CD4-positive, alpha-beta T cell treated with Interferon gamma for 1 hour (primary cell): ENCODE measurements around the gene LRRC47.
"Not testable (repeated sequence)": the region's sequence is repeated elsewhere in the genome, so short reads cannot be mapped to it uniquely, and the experiment has no call there.

Experiments used
- DNase-seq: peaks from one replicate; pipeline ENCODE4 v3.0.0-alpha.2; 2020

Gene LRRC47

GRCh38 chr1:3771108-3772026, 24.9 kb downstream of the LRRC47 start:
- DNase-seq = no peak

- no peak for DNase-seq
Observed at GRCh38 chr1:3770047-3770765, 26.1 kb downstream of the LRRC47 start.

GRCh38 chr1:3768811-3769390, 27.4 kb downstream of the LRRC47 start:
- no peak for DNase-seq

- no peak for DNase-seq
Observed at GRCh38 chr1:3767328-3767925, 28.9 kb downstream of the LRRC47 start.

GRCh38 chr1:3763351-3764125, 32.8 kb downstream of the LRRC47 start:
- no peak for DNase-seq

- DNase-seq = no peak
Observed at GRCh38 chr1:3762873-3763228, 33.4 kb downstream of the LRRC47 start.

GRCh38 chr1:3762151-3762872, 34.0 kb downstream of the LRRC47 start:
- no peak for DNase-seq

- no peak for DNase-seq
Observed at GRCh38 chr1:3761296-3762010, 34.8 kb downstream of the LRRC47 start.

GRCh38 chr1:3759796-3760195, 36.5 kb downstream of the LRRC47 start:
- no peak for DNase-seq

- DNase-seq = no peak
Observed at GRCh38 chr1:3759164-3759563, 37.1 kb downstream of the LRRC47 start.

- DNase-seq = no peak
Observed at GRCh38 chr1:3756394-3756793, 39.9 kb downstream of the LRRC47 start.

- no peak for DNase-seq
Observed at GRCh38 chr1:3753656-3754454, 42.4 kb downstream of the LRRC47 start.

- no peak for DNase-seq
Observed at GRCh38 chr1:3752400-3752945, 43.8 kb downstream of the LRRC47 start, which contains the start of gene CCDC27. Gene CCDC27 (plus strand): TSS chr1:3752450. CDS start chr1:3752482, 32 bp downstream.

GRCh38 chr1:3750741-3751140, 45.6 kb downstream of the LRRC47 start:
- no peak for DNase-seq

- no peak for DNase-seq
Observed at GRCh38 chr1:3749512-3749911, 46.8 kb downstream of the LRRC47 start.

GRCh38 chr1:3748316-3748900, 47.9 kb downstream of the LRRC47 start:
- not testable (repeated sequence) for DNase-seq

GRCh38 chr1:3747903-3748302, 48.4 kb downstream of the LRRC47 start:
- DNase-seq = no peak

- no peak for DNase-seq
Observed at GRCh38 chr1:3747522-3747848, 48.8 kb downstream of the LRRC47 start.

GRCh38 chr1:3746830-3747521, 49.3 kb downstream of the LRRC47 start:
- DNase-seq = peak; percentile 87
